Measurements from ENCODE around the gene PGBD5. TPM values are rescaled to one million over a fixed set of nuclear protein-coding genes. Genes with fewer than 3 reads are reported as not detected.

Gene PGBD5
- total RNA-seq, 2 donors from 2014 or later: 0.03 TPM; not detected in 1

GRCh38 chr1:230385158-230385450 lies 41.0 kb downstream of the PGBD5 start:
- Mint-ChIP-seq H3K9me3 (no peaks in the 10 kb centered on the region), H3K27ac (no peak overlapping the region), H3K4me1 (ENCODE audit: low read depth in 2 of 2) (peaks cover 0 to 4% of the 10 kb centered on the region in 2 donors), H3K4me3 (no peak overlapping the region), H3K36me3 (no peaks in the 10 kb centered on the region), H3K27me3 (peaks cover 12 to 16% of the 10 kb centered on the region in 2 donors)
- no peak for ATAC-seq
- DNase-seq (ENCODE audit: low spot score): no peak

- DNase-seq (ENCODE audit: low spot score) (no peak), ATAC-seq (no peak)
- Mint-ChIP-seq H3K4me1 (ENCODE audit: low read depth in 2 of 2) (peaks cover 0 to 4% of the 10 kb centered on the region in 2 donors), H3K36me3 (peaks cover 5% of the 10 kb centered on the region), H3K27ac (no peak overlapping the region), H3K4me3 (no peak overlapping the region), H3K9me3 (peaks cover under 1% of the 10 kb centered on the region), H3K27me3 (peaks cover 15 to 20% of the 10 kb centered on the region in 2 donors)
These were observed 41.6 kb downstream of the PGBD5 start for GRCh38 chr1:230384380-230385157.

GRCh38 chr1:230383425-230383824 lies 42.7 kb downstream of the PGBD5 start:
- Mint-ChIP-seq H3K4me1 (ENCODE audit: low read depth in 2 of 2) (peaks cover 0 to 4% of the 10 kb centered on the region in 2 donors), H3K4me3 (no peak overlapping the region), H3K36me3 (peaks cover 11% of the 10 kb centered on the region), H3K27ac (no peak overlapping the region), H3K27me3 (peaks cover 21 to 27% of the 10 kb centered on the region in 2 donors), H3K9me3 (peaks cover 7% of the 10 kb centered on the region)
- DNase-seq (ENCODE audit: low spot score) (no peak), ATAC-seq (no peak)

GRCh38 chr1:230382001-230382491 lies 44.1 kb downstream of the PGBD5 start:
- Mint-ChIP-seq H3K9me3 (peaks cover 7% of the 10 kb centered on the region), H3K4me1 (ENCODE audit: low read depth in 2 of 2) (peaks cover 0 to 4% of the 10 kb centered on the region in 2 donors), H3K27ac (no peak overlapping the region), H3K36me3 (peaks cover 11% of the 10 kb centered on the region), H3K4me3 (no peak overlapping the region), H3K27me3 (peaks cover 21 to 27% of the 10 kb centered on the region in 2 donors)
- DNase-seq (ENCODE audit: low spot score) (no peak), ATAC-seq (no peak)

GRCh38 chr1:230381585-230381984 lies 44.5 kb downstream of the PGBD5 start:
- Mint-ChIP-seq H3K4me1 (ENCODE audit: low read depth in 2 of 2) (peaks cover 0 to 4% of the 10 kb centered on the region in 2 donors), H3K9me3 (peaks cover 7% of the 10 kb centered on the region), H3K27me3 (peaks cover 21 to 23% of the 10 kb centered on the region in 2 donors), H3K36me3 (peaks cover 11% of the 10 kb centered on the region), H3K4me3 (no peak overlapping the region), H3K27ac (no peak overlapping the region)
- DNase-seq (ENCODE audit: low spot score) (no peak), ATAC-seq (no peak)

- ATAC-seq (no peak), DNase-seq (ENCODE audit: low spot score) (no peak)
- peaks cover 7% of the 10 kb centered on the region for H3K9me3 Mint-ChIP-seq
- peaks cover 0 to 4% of the 10 kb centered on the region in 2 donors for H3K4me1 Mint-ChIP-seq (ENCODE audit: low read depth in 2 of 2)
- no peak overlapping the region for H3K27ac Mint-ChIP-seq
- H3K4me3 Mint-ChIP-seq: no peak overlapping the region
- peaks cover 11% of the 10 kb centered on the region for H3K36me3 Mint-ChIP-seq
- peaks cover 18 to 21% of the 10 kb centered on the region in 2 donors for H3K27me3 Mint-ChIP-seq
These were observed 45.1 kb downstream of the PGBD5 start for GRCh38 chr1:230381049-230381467.

- peaks cover 11% of the 10 kb centered on the region for H3K36me3 Mint-ChIP-seq
- H3K4me1 Mint-ChIP-seq (ENCODE audit: low read depth in 2 of 2): peaks cover 0 to 4% of the 10 kb centered on the region in 2 donors
- no peak overlapping the region for H3K27ac Mint-ChIP-seq
- no peak overlapping the region for H3K4me3 Mint-ChIP-seq
- H3K9me3 Mint-ChIP-seq: peaks cover 7% of the 10 kb centered on the region
- ATAC-seq: no peak
- DNase-seq (ENCODE audit: low spot score): no peak
- H3K27me3 Mint-ChIP-seq: peaks cover 18 to 21% of the 10 kb centered on the region in 2 donors
These were observed 46.2 kb downstream of the PGBD5 start for GRCh38 chr1:230379928-230380327.

GRCh38 chr1:230379462-230379861 lies 46.7 kb downstream of the PGBD5 start:
- Mint-ChIP-seq H3K4me3 (no peak overlapping the region), H3K9me3 (peaks cover 7% of the 10 kb centered on the region), H3K27ac (no peak overlapping the region), H3K36me3 (peaks cover 11% of the 10 kb centered on the region), H3K27me3 (peaks cover 18 to 21% of the 10 kb centered on the region in 2 donors), H3K4me1 (ENCODE audit: low read depth in 2 of 2) (peaks cover 0 to 4% of the 10 kb centered on the region in 2 donors)
- DNase-seq (ENCODE audit: low spot score) (no peak), ATAC-seq (no peak)

- ATAC-seq (no peak), DNase-seq (ENCODE audit: low spot score) (no peak)
- no peak overlapping the region for H3K27ac Mint-ChIP-seq
- H3K9me3 Mint-ChIP-seq: peaks cover 7% of the 10 kb centered on the region
- peaks cover 11% of the 10 kb centered on the region for H3K36me3 Mint-ChIP-seq
- peaks cover 15 to 18% of the 10 kb centered on the region in 2 donors for H3K27me3 Mint-ChIP-seq
- peaks cover 0 to 4% of the 10 kb centered on the region in 2 donors for H3K4me1 Mint-ChIP-seq (ENCODE audit: low read depth in 2 of 2)
- H3K4me3 Mint-ChIP-seq: no peak overlapping the region
These were observed 48.3 kb downstream of the PGBD5 start for GRCh38 chr1:230377851-230378250.

- Mint-ChIP-seq H3K9me3 (peaks cover 7% of the 10 kb centered on the region), H3K4me1 (ENCODE audit: low read depth in 2 of 2) (peaks cover 2 to 4% of the 10 kb centered on the region in 2 donors), H3K27me3 (peaks cover 15 to 18% of the 10 kb centered on the region in 2 donors), H3K27ac (no peak overlapping the region), H3K4me3 (no peak overlapping the region), H3K36me3 (peaks cover 11% of the 10 kb centered on the region)
- ATAC-seq (no peak), DNase-seq (ENCODE audit: low spot score) (no peak)
These were observed 48.8 kb downstream of the PGBD5 start for GRCh38 chr1:230377324-230377723.

- Mint-ChIP-seq H3K4me1 (ENCODE audit: low read depth in 2 of 2) (peaks cover 0 to 4% of the 10 kb centered on the region in 2 donors), H3K27ac (no peak overlapping the region), H3K27me3 (peaks cover 9 to 10% of the 10 kb centered on the region in 2 donors), H3K9me3 (peaks cover 7% of the 10 kb centered on the region), H3K4me3 (no peak overlapping the region), H3K36me3 (peaks cover 11% of the 10 kb centered on the region)
- no peak for DNase-seq (ENCODE audit: low spot score)
- no peak for ATAC-seq
These were observed 49.8 kb downstream of the PGBD5 start for GRCh38 chr1:230376296-230376695.

- ATAC-seq: no peak
These were observed 50.4 kb downstream of the PGBD5 start for GRCh38 chr1:230375780-230376179.

GRCh38 chr1:230375147-230375546 lies 51.0 kb downstream of the PGBD5 start:
- H3K4me3 Mint-ChIP-seq: no peak overlapping the region
- no peak overlapping the region for H3K27ac Mint-ChIP-seq
- peaks cover 7% of the 10 kb centered on the region for H3K9me3 Mint-ChIP-seq
- peaks cover 11% of the 10 kb centered on the region for H3K36me3 Mint-ChIP-seq
- no peak for DNase-seq (ENCODE audit: low spot score)
- no peak for ATAC-seq
- peaks cover 0 to 4% of the 10 kb centered on the region in 2 donors for H3K4me1 Mint-ChIP-seq (ENCODE audit: low read depth in 2 of 2)
- H3K27me3 Mint-ChIP-seq: peaks cover 9 to 10% of the 10 kb centered on the region in 2 donors

More at GRCh38 chr1:230375780-230376179, 50.4 kb downstream of the PGBD5 start:
- no peak overlapping the region for H3K4me3 Mint-ChIP-seq
- DNase-seq (ENCODE audit: low spot score): no peak
- H3K4me1 Mint-ChIP-seq (ENCODE audit: low read depth in 2 of 2): peaks cover 0 to 4% of the 10 kb centered on the region in 2 donors
- peaks cover 11% of the 10 kb centered on the region for H3K36me3 Mint-ChIP-seq
- peaks cover 7% of the 10 kb centered on the region for H3K9me3 Mint-ChIP-seq
- no peak overlapping the region for H3K27ac Mint-ChIP-seq
- peaks cover 9 to 10% of the 10 kb centered on the region in 2 donors for H3K27me3 Mint-ChIP-seq

GRCh38 chr1:230371923-230372703 lies 54.0 kb downstream of the PGBD5 start:
- Mint-ChIP-seq H3K4me1 (ENCODE audit: low read depth in 2 of 2) (peaks cover 0 to 4% of the 10 kb centered on the region in 2 donors), H3K27ac (no peak overlapping the region), H3K27me3 (peaks cover 0 to 11% of the 10 kb centered on the region in 2 donors), H3K36me3 (no peaks in the 10 kb centered on the region), H3K9me3 (no peaks in the 10 kb centered on the region), H3K4me3 (no peak overlapping the region)
- DNase-seq (ENCODE audit: low spot score) (no peak), ATAC-seq (no peak)
